K562 (cell line): ENCODE data around the gene NLRP5. TPM values are rescaled to one million over a fixed set of nuclear protein-coding genes. Genes with fewer than 3 reads are reported as not detected.

Source experiments
- ATAC-seq: fragments of 200-7000 bp; cut with Tn5 transposase; 3 replicates; pipeline ENCODE4 v1.9.1; 2020; ENCODE audit warnings: moderate library complexity
- BruUV-seq: library from RNA; stranded (reverse); fragments of 400-500 nt; replicated peaks from 2 replicates; lab custom pipeline; 2021; lab: Mats Ljungman, UMichigan
- CTCF ChIA-PET: fragments of 300-600 bp; formaldehyde crosslinking; extraction: SDS; loops from one replicate; lab custom pipeline; 2021; ENCODE audit warnings: low intra/inter-chr PET ratio; lab: Yijun Ruan, JAX
- POLR2A ChIA-PET: fragments of 300-600, 350-650 bp; sonication (Branson Sonifier 250); formaldehyde crosslinking; extraction: SDS; loops from one replicate; lab custom pipeline; 2021; ENCODE audit warnings: antibody characterized with exemption, inconsistent platforms; lab: Yijun Ruan, JAX
- DNase-seq, 4 experiments: peaks; one replicate each; pipeline versions ENCODE4 v3.0.0 to v3.0.0-alpha.2; 2011 to 2018; ENCODE audit warnings: low spot score in 3 of 4, mixed read lengths in 3 of 4; ENCODE audit errors: extremely low read depth in 1 of 4
- FAIRE-seq: peaks from 2 replicates; lab custom pipeline; 2011; peaks lifted over from hg19 to GRCh38; lab: Jason Lieb, UNC
- H2AFZ ChIP-seq: 2 replicates; pipeline ENCODE4 v1.6.0; 2011; ENCODE audit warnings: low read depth, low read length, control low read depth, inconsistent platforms
- H3K27ac ChIP-seq: fragments of 200-600 bp; 3 replicates; pipeline ENCODE4 v1.8.0; 2011; ENCODE audit warnings: low read depth, mild to moderate bottlenecking, control low read depth, inconsistent platforms, low read length, moderate library complexity, mixed read lengths; ENCODE audit errors: extremely low read depth
- H3K27me3 ChIP-seq, 2 experiments: fragments of 300-600 bp in 1 of 2; 2 replicates in 1 of 2; 3 replicates in 1 of 2; pipeline versions ENCODE4 v1.6.0 to v1.8.0; 2011; ENCODE audit warnings: inconsistent platforms in 2 of 2, low read length in 2 of 2, mild to moderate bottlenecking in 1 of 2, mixed read lengths in 1 of 2, moderate library complexity in 1 of 2; ENCODE audit not compliant: control insufficient read depth in 2 of 2, insufficient read depth in 2 of 2
- H3K36me3 ChIP-seq: fragments of 300-600 bp; 3 replicates; pipeline ENCODE4 v1.8.0; 2011; ENCODE audit warnings: mild to moderate bottlenecking, low read length, inconsistent platforms; ENCODE audit not compliant: control insufficient read depth, insufficient read depth
- H3K4me1 ChIP-seq, 2 experiments: fragments of 200-600 bp in 1 of 2; replicated peaks in 1 of 2; 2 replicates in 1 of 2; 3 replicates in 1 of 2; pipeline versions ENCODE4 v1.5.1 to v1.8.0; 2011; ENCODE audit warnings: inconsistent platforms in 2 of 2, low read length in 2 of 2, mild to moderate bottlenecking in 1 of 2, mixed read lengths in 1 of 2, moderate library complexity in 1 of 2; ENCODE audit not compliant: control insufficient read depth in 2 of 2, insufficient read depth in 2 of 2
- H3K4me2 ChIP-seq: 2 replicates; pipeline ENCODE4 v1.6.1; 2011; ENCODE audit warnings: low read length, control low read depth, inconsistent platforms, mixed read lengths; ENCODE audit not compliant: insufficient read depth
- H3K4me3 ChIP-seq: fragments of 200-600 bp; sonication (generic), shearing (Covaris generic); 2 replicates; pipeline ENCODE4 v1.5.1; 2016; ENCODE audit warnings: control low read depth, inconsistent platforms
- H3K79me2 ChIP-seq: fragments of 200-600 bp; 3 replicates; pipeline ENCODE4 v1.8.0; 2011; ENCODE audit warnings: low read length, inconsistent platforms; ENCODE audit not compliant: control insufficient read depth, insufficient read depth
- H3K9ac ChIP-seq, 2 experiments: 2 replicates each; pipeline versions ENCODE4 v1.6.0 to v1.6.1; 2011; ENCODE audit warnings: low read depth in 2 of 2, low read length in 2 of 2, control low read depth in 1 of 2, inconsistent platforms in 1 of 2, mild to moderate bottlenecking in 1 of 2, mixed read lengths in 1 of 2; ENCODE audit not compliant: insufficient read depth in 1 of 2
- H3K9me1 ChIP-seq: one replicate; pipeline ENCODE4 v1.6.0; 2011; ENCODE audit warnings: inconsistent platforms, mild to moderate bottlenecking, low read length, moderate library complexity; ENCODE audit not compliant: control insufficient read depth, insufficient read depth
- H3K9me3 ChIP-seq: replicated peaks from 2 replicates; pipeline ENCODE4 v1.5.1; 2011; ENCODE audit warnings: low read depth, low read length, inconsistent platforms; ENCODE audit not compliant: control insufficient read depth, insufficient read depth
- H4K20me1 ChIP-seq: replicated peaks from 2 replicates; pipeline ENCODE4 v1.6.1; 2011; ENCODE audit warnings: low read length, inconsistent platforms, mixed read lengths; ENCODE audit not compliant: control insufficient read depth, insufficient read depth
- CTCF ChIP-seq, 3 experiments: IDR thresholded peaks in 2 of 3; conservative IDR thresholded peaks in 1 of 3; 2 replicates each; pipeline ENCODE4 v1.5.1; 2011 to 2012; ENCODE audit warnings: low read length in 3 of 3, mild to moderate bottlenecking in 3 of 3, control low read depth in 2 of 3, improper control_type of control experiment in 1 of 3, inconsistent platforms in 1 of 3, low read depth in 1 of 3, mixed read lengths in 1 of 3, moderate library complexity in 1 of 3; ENCODE audit not compliant: insufficient read depth in 2 of 3
- NCOR1 ChIP-seq: fragments of 450-650 bp; IDR thresholded peaks from 2 replicates; pipeline ENCODE4 v1.6.1; 2016; ENCODE audit warnings: mild to moderate bottlenecking, moderate library complexity
- POLR2G ChIP-seq: fragments of 200-400 bp; formaldehyde crosslinking; IDR thresholded peaks from 2 replicates; pipeline ENCODE4 v1.6.1; 2017; ENCODE audit warnings: low read depth, mild to moderate bottlenecking, antibody characterized with exemption, low read length, moderate library complexity
- SP1 ChIP-seq: sonication (generic); formaldehyde crosslinking; IDR thresholded peaks from 2 replicates; pipeline ENCODE4 v1.8.1; 2022; ENCODE audit warnings: mild to moderate bottlenecking, missing genetic modification reagents
- TEAD2 ChIP-seq: fragments of 450-650 bp; IDR thresholded peaks from 2 replicates; pipeline ENCODE4 v1.6.1; 2016; ENCODE audit warnings: missing genetic modification characterization, control low read depth, missing compliant biosample characterization
- ZNF263 ChIP-seq: sonication (generic); formaldehyde crosslinking; IDR thresholded peaks from 2 replicates; pipeline ENCODE4 v1.8.0; 2022; ENCODE audit warnings: mild to moderate bottlenecking, missing genetic modification reagents, borderline replicate concordance
- ZNF586 ChIP-seq: fragments of 450-650 bp; formaldehyde crosslinking; conservative IDR thresholded peaks from 2 replicates; pipeline ENCODE4 v1.4.0; 2020; ENCODE audit warnings: mild to moderate bottlenecking, moderate library complexity
- WGBS: fragments of 100-300 bp; shearing (Covaris generic); methylation state at CpG from one replicate; pipeline ENCODE4 v1.1.6; 2016; ENCODE audit warnings: low coverage, mixed read lengths; ENCODE audit not compliant: insufficient coverage; ENCODE audit errors: missing lambda C conversion rate; 5-methylcytosine and 5-hydroxymethylcytosine counted together
- in situ Hi-C: fragments of 300-500 bp; cut with MboI; formaldehyde crosslinking; loops from 4 replicates; pipeline ENCODE4 v1.15.0; 2018; ENCODE audit warnings: inconsistent platforms, mixed read lengths
- intact Hi-C: fragments of 100-400 bp; cut with micrococcal nuclease; formaldehyde crosslinking; loops from 2 replicates; pipeline ENCODE4 v1.14.2; 2022
- polyA plus RNA-seq, 8 experiments: library from polyadenylated mRNA; depleted of rRNA in 4 of 8; stranded (reverse) in 5 of 8; unstranded in 3 of 8; fragments of >200 nt; fragmentation: Nextera tagmentation in 2 of 8; fragmentation: Illumina TruSeq in 1 of 8; extraction: Ambion mirVana in 2 of 8; extraction: Trizol in 1 of 8; gene quantifications; 2 replicates each; pipeline versions ENCODE4 v1.2.1 to v1.2.3, GENCODE V29; 2011 to 2014; ENCODE audit warnings: inconsistent platforms in 1 of 8, missing spikeins in 1 of 8
- total RNA-seq, 7 experiments: library from RNA; depleted of rRNA in 6 of 7; stranded (reverse); fragments of >200 nt in 6 of 7; fragmentation: Illumina TruSeq in 2 of 7; extraction: Trizol in 2 of 7; gene quantifications; 2 replicates each; pipeline versions ENCODE4 v1.2.1 to v1.2.3, GENCODE V29; 2011 to 2021; ENCODE audit warnings: low replicate concordance in 1 of 7

NLRP5 gene
- total and polyA plus RNA-seq, 9 of the 15 experiments (the other 6 are each of a cell fraction or from before 2014, with no cell fraction given) = 0.04 to 0.07 TPM; not detected in 7

GRCh38 chr19:56104423-56104822 is 117.8 kb downstream of the NLRP5 start:
- TF ChIP-seq TEAD2 (tag) = no peak
- TF ChIP-seq NCOR1 = no peak
- TF ChIP-seq POLR2G = peak; percentile 26; the same call in 1 of the 2 replicates
- TF ChIP-seq SP1 = no peak
- no peak for TF ChIP-seq ZNF586 (CRISPR knock-in tag)
- BruUV-seq = no TSS peak
- FAIRE-seq (no peak), DNase-seq (no peak), ATAC-seq (no peak)
- no peak overlapping the region for H2AFZ ChIP-seq
- H3K4me1 ChIP-seq = peaks cover 0 to 46% of the 10 kb centered on the region in 2 experiments; a peak in 1 of 5 replicates
- in situ Hi-C loops = no loop called here
- H3K4me2 ChIP-seq = no peak overlapping the region
- peaks cover 70% of the 10 kb centered on the region for H3K36me3 ChIP-seq
- H3K9me3 ChIP-seq = peaks cover 4% of the 10 kb centered on the region; the same call in 1 of the 2 replicates
- H3K4me3 ChIP-seq = no peak overlapping the region
- POLR2A ChIA-PET = no interaction called here
- intact Hi-C loops = no loop called here
- H3K79me2 ChIP-seq = peaks cover 85% of the 10 kb centered on the region
- no peak overlapping the region for H3K27ac ChIP-seq
- 97% methylated on average over 21 of the region's 29 CpGs for WGBS
- H4K20me1 ChIP-seq = no peaks in the 10 kb centered on the region
- H3K27me3 ChIP-seq = no peaks in the 10 kb centered on the region
- no peaks in the 10 kb centered on the region for H3K9me1 ChIP-seq
- CTCF ChIA-PET = no interaction called here
- H3K9ac ChIP-seq = no peak overlapping the region

GRCh38 chr19:56105090-56105701 is 118.6 kb downstream of the NLRP5 start:
- H3K9me1 ChIP-seq = no peaks in the 10 kb centered on the region
- WGBS = 91% methylated on average over 16 of the region's 22 CpGs
- ChIA-PET CTCF (no interaction called here), POLR2A (no interaction called here)
- H3K27me3 ChIP-seq = no peaks in the 10 kb centered on the region
- ATAC-seq (peak; percentile 55; the same call in 1 of the 3 replicates), DNase-seq (no peak), FAIRE-seq (no peak)
- peaks cover 64% of the 10 kb centered on the region for H3K36me3 ChIP-seq
- no peak overlapping the region for H3K4me3 ChIP-seq
- peak in 2 of 3 experiments; percentile 11 to 33; a peak in 3 of 6 replicates for TF ChIP-seq CTCF (IDR thresholded peaks at IDR 0.05 in 2 of 3, conservative IDR thresholded peaks at IDR 0.05 in 1 of 3; ENCODE audit: insufficient read depth in 2 of 3, low read depth in 1 of 3, low read length in 3 of 3)
- TF ChIP-seq ZNF263 (CRISPR knock-in tag) = no peak
- H3K9me3 ChIP-seq = peaks cover 4% of the 10 kb centered on the region; the same call in 1 of the 2 replicates
- H4K20me1 ChIP-seq = no peaks in the 10 kb centered on the region
- no peak overlapping the region for H3K9ac ChIP-seq
- H2AFZ ChIP-seq = no peak overlapping the region
- no peak overlapping the region for H3K27ac ChIP-seq
- intact Hi-C loops (no loop called here), in situ Hi-C loops (no loop called here)
- peaks cover 0 to 41% of the 10 kb centered on the region in 2 experiments; a peak in 1 of 5 replicates for H3K4me1 ChIP-seq
- H3K4me2 ChIP-seq = no peak overlapping the region
- peaks cover 85% of the 10 kb centered on the region for H3K79me2 ChIP-seq
- no TSS peak for BruUV-seq
